ENCODE measurements around the gene ALDH1A3.

DNA sequence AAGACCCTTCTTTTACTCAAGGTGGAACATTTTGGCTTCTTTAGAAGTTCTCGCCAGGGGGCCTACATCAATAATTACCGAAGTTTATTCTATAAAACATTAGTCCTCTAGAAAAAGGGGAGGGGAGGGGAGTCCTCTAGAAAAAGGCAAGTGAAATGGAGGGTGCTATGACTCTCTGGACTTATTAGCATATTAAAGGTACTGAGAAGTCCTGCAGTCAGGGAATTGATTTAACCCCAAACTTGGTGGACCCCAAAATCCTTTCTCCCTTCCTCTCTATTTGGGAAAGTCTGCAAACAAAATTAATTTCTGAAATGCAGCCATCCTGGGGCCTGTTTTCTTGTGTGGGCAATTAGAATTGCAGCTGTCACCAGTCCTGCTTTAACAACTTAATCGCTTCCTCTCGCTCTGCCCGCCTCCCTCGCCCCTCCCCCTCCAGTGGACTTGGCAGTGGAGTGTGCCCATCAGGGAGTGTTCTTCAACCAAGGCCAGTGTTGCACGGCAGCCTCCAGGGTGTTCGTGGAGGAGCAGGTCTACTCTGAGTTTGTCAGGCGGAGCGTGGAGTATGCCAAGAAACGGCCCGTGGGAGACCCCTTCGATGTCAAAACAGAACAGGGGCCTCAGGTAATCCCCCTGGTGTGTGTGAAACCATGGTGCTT is 20.6 kb downstream of the ALDH1A3 start:
- TF ChIP-seq, protein P1, sequence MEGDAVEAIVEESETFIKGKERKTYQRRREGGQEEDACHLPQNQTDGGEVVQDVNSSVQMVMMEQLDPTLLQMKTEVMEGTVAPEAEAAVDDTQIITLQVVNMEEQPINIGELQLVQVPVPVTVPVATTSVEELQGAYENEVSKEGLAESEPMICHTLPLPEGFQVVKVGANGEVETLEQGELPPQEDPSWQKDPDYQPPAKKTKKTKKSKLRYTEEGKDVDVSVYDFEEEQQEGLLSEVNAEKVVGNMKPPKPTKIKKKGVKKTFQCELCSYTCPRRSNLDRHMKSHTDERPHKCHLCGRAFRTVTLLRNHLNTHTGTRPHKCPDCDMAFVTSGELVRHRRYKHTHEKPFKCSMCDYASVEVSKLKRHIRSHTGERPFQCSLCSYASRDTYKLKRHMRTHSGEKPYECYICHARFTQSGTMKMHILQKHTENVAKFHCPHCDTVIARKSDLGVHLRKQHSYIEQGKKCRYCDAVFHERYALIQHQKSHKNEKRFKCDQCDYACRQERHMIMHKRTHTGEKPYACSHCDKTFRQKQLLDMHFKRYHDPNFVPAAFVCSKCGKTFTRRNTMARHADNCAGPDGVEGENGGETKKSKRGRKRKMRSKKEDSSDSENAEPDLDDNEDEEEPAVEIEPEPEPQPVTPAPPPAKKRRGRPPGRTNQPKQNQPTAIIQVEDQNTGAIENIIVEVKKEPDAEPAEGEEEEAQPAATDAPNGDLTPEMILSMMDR (IDR thresholded peaks at IDR 0.05; ENCODE audit: low read depth, low read length) = no peak
- no peak for TF ChIP-seq POLR2A (IDR thresholded peaks at IDR 0.05; ENCODE audit: extremely low read depth, insufficient read length)
- TF ChIP-seq, protein P2, sequence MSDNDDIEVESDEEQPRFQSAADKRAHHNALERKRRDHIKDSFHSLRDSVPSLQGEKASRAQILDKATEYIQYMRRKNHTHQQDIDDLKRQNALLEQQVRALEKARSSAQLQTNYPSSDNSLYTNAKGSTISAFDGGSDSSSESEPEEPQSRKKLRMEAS (IDR thresholded peaks at IDR 0.05; ENCODE audit: low read depth, low read length) = no peak
- no peak for TF ChIP-seq MYC (IDR thresholded peaks at IDR 0.05; ENCODE audit: low read depth, low read length)
